Measurements from ENCODE around the gene PPFIA4. TPM values are rescaled to one million over a fixed set of nuclear protein-coding genes. Genes with fewer than 3 reads are reported as not detected.
A peak's percentile ranks its signal among the peaks of the same experiment; 100 is the strongest.

PPFIA4 gene
- total and polyA plus RNA-seq, 2 donors (not counting 3 experiments of a cell fraction or from before 2014, with no cell fraction given), result 0.17 to 0.22 TPM

- Histone ChIP-seq H3K4me1 (ENCODE audit: control insufficient read depth, extremely low read depth, insufficient read depth, low read length) (no peaks in the 10 kb centered on the region), H3K4me2 (ENCODE audit: insufficient read depth, low read length) (no peak overlapping the region), H4K20me1 (replicated peaks; ENCODE audit: control insufficient read depth, extremely low read depth, insufficient read depth, low read length) (no peaks in the 10 kb centered on the region), H3K9ac (replicated peaks; ENCODE audit: extremely low read depth, insufficient read depth, low read length) (no peak overlapping the region), H2AFZ (ENCODE audit: low read depth, low read length) (no peak overlapping the region), H3K4me3 (replicated peaks in 1 of 3; ENCODE audit: insufficient read depth in 1 of 3, low read depth in 1 of 3, low read length in 3 of 3) (no peak overlapping the region), H3K9me3 (replicated peaks; ENCODE audit: control insufficient read depth, insufficient read depth, low read length) (no peaks in the 10 kb centered on the region), H3K36me3 (ENCODE audit: control insufficient read depth in 2 of 2, extremely low read depth in 1 of 2, insufficient read depth in 2 of 2, low read length in 2 of 2) (no peaks in the 10 kb centered on the region), H3K9me1 (replicated peaks; ENCODE audit: control insufficient read depth, extremely low read depth, insufficient read depth, low read length) (no peaks in the 10 kb centered on the region), H3K27me3 (ENCODE audit: control insufficient read depth in 2 of 2, insufficient read depth in 2 of 2, low read length in 2 of 2) (peaks cover 23 to 36% of the 10 kb centered on the region in 2 experiments), H3K79me2 (ENCODE audit: control insufficient read depth, insufficient read depth, low read length) (no peaks in the 10 kb centered on the region), H3K27ac (ENCODE audit: insufficient read depth, low read depth, low read length) (no peak overlapping the region)
- POLR2A ChIA-PET, result no interaction called here
- no peak for FAIRE-seq
- CTCF ChIA-PET, result interaction anchor here (2.9 to 10.8 kb wide), 5 partner anchors 11 to 153 kb away, joined by 37 to 341 read pairs (median 63); partner anchors contain the start of gene ADORA1
- intact Hi-C loops (cut with micrococcal nuclease) (loop anchor here (2.0 to 5.0 kb wide), 2 partner anchors 79 to 153 kb away; no protein-coding TSS in a partner anchor), dilution Hi-C loops (cut with MboI; ENCODE audit: extremely low pct_ligation_motif_present, low sequenced_read_pairs) (no loop called here)
- BruUV-seq (replicated peaks), result no TSS peak
- no peak for DNase-seq (ENCODE audit: low read depth, low spot score)
- no peak for TF ChIP-seq MAX (IDR thresholded peaks at IDR 0.05; ENCODE audit: insufficient read depth, insufficient read length)
- TF ChIP-seq FOS (IDR thresholded peaks at IDR 0.05; ENCODE audit: borderline replicate concordance, insufficient read depth, low read length), result no peak
- no peak for TF ChIP-seq MYC (IDR thresholded peaks at IDR 0.05; ENCODE audit: low read depth, low read length)
These were observed 90.0 kb downstream of the PPFIA4 start for GRCh38 chr1:203116091-203116820.

DNA sequence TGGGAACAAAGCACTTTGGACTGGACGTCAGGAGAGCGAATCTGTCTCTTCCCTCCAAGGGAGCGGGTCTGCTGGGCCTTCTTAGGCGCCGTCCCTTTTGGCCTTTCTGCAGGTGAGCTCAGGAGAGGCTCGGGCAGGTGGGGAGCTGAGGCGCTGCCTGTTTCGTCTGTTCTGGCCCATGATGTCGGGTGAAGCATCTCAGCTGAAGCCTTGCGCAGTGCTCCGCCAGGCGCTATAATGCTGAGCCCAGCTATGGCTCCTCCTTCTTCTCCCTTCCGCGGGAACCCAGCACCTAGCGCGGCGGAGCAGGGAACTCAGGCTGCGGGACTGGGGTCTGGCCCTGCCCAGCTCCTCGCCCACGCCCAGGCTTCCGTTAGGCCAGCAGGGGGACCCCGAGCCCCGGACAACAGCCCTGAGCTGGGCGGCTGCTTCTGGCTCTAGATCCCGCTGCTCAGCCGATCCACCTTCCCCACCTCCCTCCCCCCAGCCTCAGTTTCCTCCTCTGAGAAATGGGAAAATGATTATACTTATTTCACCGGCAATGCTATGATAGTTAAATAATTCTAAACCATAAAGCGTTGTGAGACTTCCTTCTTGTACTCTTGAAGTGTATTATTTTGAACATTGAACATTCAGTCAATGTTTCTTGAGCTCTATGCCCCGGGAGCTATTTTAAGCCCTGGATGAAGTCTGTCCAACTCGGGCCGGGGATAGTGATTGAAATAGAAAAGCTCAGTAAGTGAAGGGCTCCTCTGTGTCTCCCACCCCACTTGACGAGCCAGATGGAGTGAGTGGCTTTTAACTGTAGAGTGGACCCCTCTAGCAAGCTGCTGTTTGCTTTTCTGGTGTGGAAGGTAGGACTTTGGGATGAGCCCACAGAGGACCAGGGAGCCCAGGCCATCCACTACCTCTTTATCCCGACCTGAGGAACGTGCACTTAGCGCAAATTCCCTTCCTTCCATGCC is 91.6 kb downstream of the PPFIA4 start:
- intact Hi-C loops (cut with micrococcal nuclease) (loop anchor here (1.0 to 5.0 kb wide), 4 partner anchors 54 to 151 kb away; no protein-coding TSS in a partner anchor), dilution Hi-C loops (cut with MboI; ENCODE audit: extremely low pct_ligation_motif_present, low sequenced_read_pairs) (no loop called here)
- Histone ChIP-seq H3K9ac (replicated peaks; ENCODE audit: extremely low read depth, insufficient read depth, low read length) (no peak overlapping the region), H3K27me3 (ENCODE audit: control insufficient read depth in 2 of 2, insufficient read depth in 2 of 2, low read length in 2 of 2) (peaks cover 19 to 29% of the 10 kb centered on the region in 2 experiments), H3K9me3 (replicated peaks; ENCODE audit: control insufficient read depth, insufficient read depth, low read length) (no peaks in the 10 kb centered on the region), H4K20me1 (replicated peaks; ENCODE audit: control insufficient read depth, extremely low read depth, insufficient read depth, low read length) (no peaks in the 10 kb centered on the region), H3K27ac (ENCODE audit: insufficient read depth, low read depth, low read length) (no peak overlapping the region), H2AFZ (ENCODE audit: low read depth, low read length) (no peak overlapping the region), H3K9me1 (replicated peaks; ENCODE audit: control insufficient read depth, extremely low read depth, insufficient read depth, low read length) (no peaks in the 10 kb centered on the region), H3K4me2 (ENCODE audit: insufficient read depth, low read length) (no peak overlapping the region), H3K79me2 (ENCODE audit: control insufficient read depth, insufficient read depth, low read length) (no peaks in the 10 kb centered on the region), H3K4me3 (replicated peaks in 1 of 3; ENCODE audit: insufficient read depth in 1 of 3, low read depth in 1 of 3, low read length in 3 of 3) (no peak overlapping the region), H3K36me3 (ENCODE audit: control insufficient read depth in 2 of 2, extremely low read depth in 1 of 2, insufficient read depth in 2 of 2, low read length in 2 of 2) (no peaks in the 10 kb centered on the region), H3K4me1 (ENCODE audit: control insufficient read depth, extremely low read depth, insufficient read depth, low read length) (no peaks in the 10 kb centered on the region)
- ChIA-PET CTCF (interaction anchor here (0.6 to 10.8 kb wide), 39 partner anchors 9 to 209 kb away, joined by 3 to 341 read pairs (median 5); partner anchors contain the start of genes ADORA1 and MYBPH), POLR2A (interaction anchor here (0.6 to 1.1 kb wide), 2 partner anchors 55 to 98 kb away, joined by 3 read pairs; no protein-coding TSS in a partner anchor)
- DNase-seq (ENCODE audit: low read depth, low spot score) (peak; percentile 51), FAIRE-seq (peak; percentile 67)
- TF ChIP-seq MYC (IDR thresholded peaks at IDR 0.05; ENCODE audit: low read depth, low read length) (no peak), CTCF (IDR thresholded peaks at IDR 0.05; ENCODE audit: extremely low read depth in 1 of 2, insufficient read depth in 1 of 2, low read depth in 1 of 2, low read length in 2 of 2) (peak; percentile 70 to 95), FOS (IDR thresholded peaks at IDR 0.05; ENCODE audit: borderline replicate concordance, insufficient read depth, low read length) (no peak)
- BruUV-seq (replicated peaks), result no TSS peak

Measured in endothelial cell of umbilical vein (primary cell).